ENCODE results near the gene RTN4RL1.

- TF ChIP-seq, protein P1, sequence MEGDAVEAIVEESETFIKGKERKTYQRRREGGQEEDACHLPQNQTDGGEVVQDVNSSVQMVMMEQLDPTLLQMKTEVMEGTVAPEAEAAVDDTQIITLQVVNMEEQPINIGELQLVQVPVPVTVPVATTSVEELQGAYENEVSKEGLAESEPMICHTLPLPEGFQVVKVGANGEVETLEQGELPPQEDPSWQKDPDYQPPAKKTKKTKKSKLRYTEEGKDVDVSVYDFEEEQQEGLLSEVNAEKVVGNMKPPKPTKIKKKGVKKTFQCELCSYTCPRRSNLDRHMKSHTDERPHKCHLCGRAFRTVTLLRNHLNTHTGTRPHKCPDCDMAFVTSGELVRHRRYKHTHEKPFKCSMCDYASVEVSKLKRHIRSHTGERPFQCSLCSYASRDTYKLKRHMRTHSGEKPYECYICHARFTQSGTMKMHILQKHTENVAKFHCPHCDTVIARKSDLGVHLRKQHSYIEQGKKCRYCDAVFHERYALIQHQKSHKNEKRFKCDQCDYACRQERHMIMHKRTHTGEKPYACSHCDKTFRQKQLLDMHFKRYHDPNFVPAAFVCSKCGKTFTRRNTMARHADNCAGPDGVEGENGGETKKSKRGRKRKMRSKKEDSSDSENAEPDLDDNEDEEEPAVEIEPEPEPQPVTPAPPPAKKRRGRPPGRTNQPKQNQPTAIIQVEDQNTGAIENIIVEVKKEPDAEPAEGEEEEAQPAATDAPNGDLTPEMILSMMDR (conservative IDR thresholded peaks at IDR 0.05; ENCODE audit: low read length) = no peak
- TF ChIP-seq EZH2phosphoT487 (IDR thresholded peaks at IDR 0.05; ENCODE audit: borderline replicate concordance) = no peak
These were observed 15.2 kb upstream of the RTN4RL1 start for GRCh38 chr17:2040219-2040827.

Measured in Loucy (cell line).